ENCODE data around the gene TGFA.
"Not testable (repeated sequence)": the region's sequence is repeated elsewhere in the genome, so short reads cannot be mapped to it uniquely, and the experiment has no call there.

The TGFA gene

DNA sequence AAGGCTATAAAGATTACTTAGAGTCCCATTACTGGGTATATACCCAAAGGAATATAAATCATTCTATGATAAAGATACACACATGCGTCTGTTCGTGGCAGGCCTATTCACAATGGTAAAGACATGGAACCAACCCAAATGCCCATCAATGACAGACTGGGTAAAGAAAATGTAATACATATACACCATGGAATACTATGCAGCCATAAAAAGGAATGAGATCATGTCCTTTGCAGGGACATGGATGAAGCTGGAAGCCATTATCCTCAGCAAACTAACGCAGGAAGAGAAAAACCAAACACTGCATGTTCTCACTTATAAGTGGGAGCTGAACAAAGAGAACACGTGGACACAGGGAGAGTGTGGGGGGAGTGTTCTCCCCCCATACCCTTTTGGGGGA lies 87.0 kb downstream of the TGFA start:
- DNase-seq (ENCODE audit: low read depth in 2 of 3, low spot score in 2 of 3), result not testable (repeated sequence)

DNA sequence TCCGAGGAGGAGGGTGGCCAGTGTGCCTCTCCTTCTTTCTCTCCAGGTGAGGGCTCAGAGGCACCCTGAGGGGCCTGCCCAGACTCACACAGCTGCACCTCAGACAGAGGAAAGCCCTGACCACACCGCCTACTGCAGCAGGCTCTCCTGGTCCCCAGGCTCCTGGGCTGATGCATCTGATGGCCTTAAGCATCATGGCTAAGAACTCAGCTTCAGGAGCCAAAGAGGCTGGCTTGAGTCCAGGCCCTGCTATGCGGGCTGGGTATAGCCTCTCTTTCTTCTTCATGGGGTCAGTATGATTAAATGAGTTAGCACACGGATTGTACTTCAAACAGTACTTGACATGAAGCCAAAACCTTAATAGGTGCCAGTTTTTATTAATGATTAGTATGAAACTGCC lies 89.6 kb downstream of the TGFA start:
- no peak for DNase-seq (ENCODE audit: low read depth in 2 of 3, low spot score in 2 of 3)

DNA sequence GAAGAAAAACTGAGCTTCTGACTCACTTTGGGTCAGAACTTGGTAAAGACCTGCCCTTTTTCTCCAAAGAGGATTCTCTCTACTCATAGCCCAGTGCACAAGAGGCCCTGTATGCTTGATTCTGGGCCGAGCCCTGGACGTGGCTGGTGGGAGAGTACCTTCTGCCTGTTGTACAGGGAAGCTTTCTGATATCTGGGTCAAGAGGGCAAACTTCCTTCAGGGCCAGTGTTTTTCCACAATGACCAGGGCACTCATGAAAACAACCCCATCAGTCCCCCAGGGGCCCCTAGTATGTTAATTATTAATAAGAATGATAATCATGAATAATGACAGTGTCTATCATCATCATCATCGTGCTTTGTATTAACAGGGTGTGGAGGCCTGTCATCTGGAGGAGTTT lies 90.0 kb downstream of the TGFA start:
- DNase-seq (ENCODE audit: low read depth in 2 of 3, low spot score in 2 of 3), result no peak

DNA sequence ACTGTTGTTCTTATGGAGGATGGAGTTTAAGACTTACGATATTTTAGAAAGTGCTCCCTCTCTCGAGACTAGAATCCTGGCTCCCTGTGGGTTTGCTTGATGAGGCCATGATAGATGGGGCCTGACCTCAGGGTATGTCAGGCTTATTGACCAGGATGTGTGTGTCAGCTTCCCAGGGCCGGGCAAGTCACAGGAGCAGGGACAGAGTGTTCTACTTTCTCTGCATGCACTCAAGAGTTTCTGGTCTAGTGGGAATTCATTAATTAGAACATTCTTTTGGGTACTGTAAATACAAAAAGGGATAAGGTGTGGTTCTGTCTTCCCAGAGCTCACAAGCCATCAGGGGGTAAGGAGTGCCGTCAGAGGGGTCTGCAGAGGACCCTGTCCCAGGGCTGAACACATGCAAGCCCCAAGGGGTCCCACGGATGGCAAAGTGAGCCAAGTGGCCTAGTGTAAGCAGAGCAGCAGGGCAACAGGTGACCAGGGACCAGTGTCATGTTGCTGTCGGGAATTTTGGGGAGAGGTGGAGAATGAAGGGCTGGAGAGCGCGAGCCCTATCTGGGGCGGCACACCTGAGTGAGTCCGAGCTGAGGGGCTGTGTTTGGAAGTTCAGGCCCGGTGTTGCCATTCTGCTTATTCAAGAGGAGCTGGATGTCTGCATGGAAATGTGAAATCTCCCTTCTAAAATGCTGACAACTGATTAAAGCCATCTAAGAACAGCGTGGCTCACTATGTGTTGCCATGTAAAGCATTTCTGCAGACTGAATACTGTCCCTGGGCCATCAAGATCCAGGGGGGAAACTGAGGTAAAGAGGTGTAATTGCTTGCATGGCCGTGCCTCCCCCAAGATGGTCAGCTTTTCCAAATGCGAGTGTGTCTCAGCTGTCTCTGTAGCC lies 91.4 kb downstream of the TGFA start:
- no peak for DNase-seq (ENCODE audit: low read depth in 2 of 3, low spot score in 2 of 3)

DNA sequence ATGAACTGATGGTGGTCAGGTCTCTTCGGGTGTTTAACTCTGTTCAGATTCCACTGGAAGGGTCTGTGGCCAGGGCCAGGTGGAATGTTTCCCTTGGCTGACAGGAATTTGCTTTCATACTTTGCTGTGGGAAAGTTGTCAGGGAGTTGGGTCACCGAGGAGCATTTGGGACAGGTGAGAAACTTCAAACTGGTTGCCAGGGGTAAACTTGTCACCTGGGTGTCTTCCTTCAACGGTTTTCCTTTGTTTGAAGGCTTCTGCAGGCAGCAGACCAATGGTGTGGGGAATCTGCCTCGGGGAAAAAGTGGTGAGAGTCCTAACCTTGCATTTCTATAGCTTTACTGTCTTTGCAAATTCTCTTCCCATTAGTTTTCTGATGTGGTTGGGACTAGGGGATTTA lies 92.2 kb downstream of the TGFA start:
- DNase-seq (ENCODE audit: low read depth in 2 of 3, low spot score in 2 of 3), result no peak

DNA sequence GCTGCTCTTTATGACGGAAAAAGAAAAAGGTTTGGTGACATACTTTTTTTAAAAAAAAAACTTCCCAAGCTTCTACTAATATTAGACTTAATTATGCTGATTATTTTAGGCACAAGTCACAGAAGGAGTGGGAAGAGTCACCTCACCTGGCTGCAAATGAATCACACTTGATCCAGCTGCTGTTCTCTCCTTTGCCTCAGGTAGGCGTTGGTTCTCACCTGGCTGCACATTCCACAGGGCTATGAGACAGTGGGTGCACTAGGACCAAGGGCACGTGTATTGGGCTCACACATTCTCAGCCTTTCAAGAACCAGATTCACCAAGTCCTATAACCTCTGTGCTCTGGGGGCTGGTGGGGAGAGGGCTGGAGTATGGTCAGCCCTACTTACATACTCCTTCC lies 93.3 kb downstream of the TGFA start:
- DNase-seq (ENCODE audit: low read depth in 2 of 3, low spot score in 2 of 3), result no peak

DNA sequence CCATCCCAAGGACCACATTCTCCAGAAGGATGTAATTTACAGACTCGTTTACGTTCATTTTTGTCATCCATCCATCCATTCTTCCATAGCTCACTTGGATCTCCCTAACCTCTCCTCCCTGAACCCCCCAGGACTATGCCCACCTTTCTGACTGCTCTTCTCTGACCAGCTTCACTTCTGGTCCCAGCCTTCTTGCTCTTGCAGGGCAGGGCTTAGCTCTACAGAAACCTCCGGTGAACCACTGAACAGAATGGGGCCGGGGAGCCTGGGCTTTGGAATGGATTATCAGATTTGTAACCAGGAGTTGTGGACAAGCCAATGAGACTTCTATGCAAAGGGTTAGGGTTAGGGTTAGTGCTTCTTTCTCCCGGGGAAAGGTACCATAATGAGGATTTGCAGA lies 95.0 kb downstream of the TGFA start:
- DNase-seq (ENCODE audit: low read depth in 2 of 3, low spot score in 2 of 3), result no peak

DNA sequence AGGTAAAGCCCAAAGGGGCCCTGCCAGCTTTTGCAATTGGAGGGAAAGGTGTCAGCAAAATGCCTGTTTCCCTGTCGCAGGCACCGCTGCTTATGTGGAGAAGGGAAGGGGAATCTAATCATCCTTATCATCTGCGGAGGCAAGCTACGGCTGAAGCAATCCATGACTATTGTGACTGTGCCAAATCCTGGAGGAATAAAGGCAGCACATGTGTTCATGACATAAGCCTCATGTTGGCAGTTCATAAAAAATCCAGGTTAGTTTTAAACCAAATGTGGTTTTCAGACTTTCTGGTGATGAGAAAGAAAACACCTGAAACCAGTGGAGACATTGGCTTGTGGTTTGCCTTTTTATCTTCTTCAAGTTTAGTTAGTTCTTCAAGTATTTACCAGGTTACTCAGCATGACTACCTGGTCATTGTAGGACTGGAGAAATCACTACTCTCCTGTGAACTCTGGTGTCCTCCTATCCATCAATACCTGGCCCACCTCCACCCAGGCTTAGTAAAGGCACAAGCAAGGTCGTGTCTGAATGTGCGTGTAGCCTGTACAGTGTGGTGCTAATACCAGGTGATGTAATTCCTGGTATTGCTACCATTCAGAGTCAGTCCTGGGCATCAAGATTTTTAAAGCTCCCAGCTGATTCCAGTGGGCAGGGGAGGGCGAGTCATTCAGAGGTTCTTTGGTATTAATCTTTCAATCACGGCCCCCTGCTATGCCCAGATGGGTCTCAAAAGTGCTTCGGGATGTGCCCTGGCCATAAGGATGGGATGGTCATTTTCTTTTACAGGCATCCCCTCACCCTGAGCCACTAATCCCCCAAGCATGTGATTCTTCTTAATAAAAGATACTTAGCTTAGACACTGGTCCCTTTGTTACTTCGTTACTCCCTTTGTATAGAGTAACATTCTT lies 96.8 kb downstream of the TGFA start:
- DNase-seq (ENCODE audit: low read depth in 2 of 3, low spot score in 2 of 3), result no peak

DNA sequence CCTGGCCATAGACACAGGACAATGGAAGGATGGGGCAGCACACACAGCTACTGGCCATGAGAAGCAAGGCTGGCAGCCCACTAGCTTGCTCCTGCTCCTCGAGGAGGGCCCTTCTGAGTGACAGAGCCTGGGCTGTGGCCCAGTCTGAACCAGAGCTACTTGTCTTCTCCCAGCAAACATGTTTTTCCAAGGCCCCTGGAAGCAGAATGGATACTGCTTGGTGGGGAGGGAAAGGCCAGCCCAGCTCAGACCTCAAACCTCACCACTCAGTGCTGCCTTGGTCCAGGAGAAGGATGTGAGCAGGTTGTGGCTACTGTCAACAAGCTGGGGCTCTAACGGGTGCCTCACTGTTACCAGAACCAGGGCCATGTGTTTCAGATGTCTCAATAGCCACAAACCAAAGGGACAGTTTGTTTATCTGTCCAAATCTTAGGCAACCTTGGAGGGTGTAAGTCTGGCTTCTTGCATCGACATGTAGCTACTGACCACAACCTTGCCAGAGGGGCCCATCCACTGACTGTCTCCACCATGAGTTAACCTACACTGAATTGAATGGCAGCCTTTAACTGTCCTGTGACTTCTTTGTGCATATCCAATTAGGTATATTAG lies 98.6 kb downstream of the TGFA start:
- DNase-seq (ENCODE audit: low read depth in 2 of 3, low spot score in 2 of 3), result no peak

DNA sequence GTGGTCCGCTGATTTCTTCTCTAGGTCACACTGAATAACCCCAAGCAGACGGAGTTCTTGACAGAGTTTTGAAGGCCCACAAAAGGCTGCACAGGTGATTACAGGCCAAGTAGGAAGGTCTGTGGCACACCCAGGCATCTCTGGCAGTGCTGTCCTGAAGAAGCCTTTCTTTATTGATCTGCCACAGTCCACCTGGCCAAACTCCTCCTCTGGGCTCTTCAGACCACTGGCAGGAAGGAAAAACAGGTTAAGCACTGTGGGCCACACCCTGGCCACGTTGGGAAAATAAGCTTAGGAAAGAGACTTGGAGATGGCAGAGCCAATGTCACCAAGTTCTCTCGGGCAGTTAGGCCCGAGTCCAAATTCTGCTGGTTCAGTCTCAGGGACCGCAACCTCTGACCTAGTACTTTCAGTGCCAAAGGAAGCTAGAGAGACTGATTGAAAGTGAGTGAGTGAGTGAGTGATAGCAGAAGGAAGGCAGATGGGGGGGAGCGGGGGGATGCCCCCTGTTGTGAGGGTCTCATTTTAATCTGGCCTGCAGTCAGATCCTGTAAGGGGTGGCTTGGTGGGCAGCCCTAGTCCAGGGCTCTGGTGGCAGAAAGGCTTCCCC lies 102.9 kb downstream of the TGFA start:
- DNase-seq (ENCODE audit: low read depth in 2 of 3, low spot score in 2 of 3), result no peak

DNA sequence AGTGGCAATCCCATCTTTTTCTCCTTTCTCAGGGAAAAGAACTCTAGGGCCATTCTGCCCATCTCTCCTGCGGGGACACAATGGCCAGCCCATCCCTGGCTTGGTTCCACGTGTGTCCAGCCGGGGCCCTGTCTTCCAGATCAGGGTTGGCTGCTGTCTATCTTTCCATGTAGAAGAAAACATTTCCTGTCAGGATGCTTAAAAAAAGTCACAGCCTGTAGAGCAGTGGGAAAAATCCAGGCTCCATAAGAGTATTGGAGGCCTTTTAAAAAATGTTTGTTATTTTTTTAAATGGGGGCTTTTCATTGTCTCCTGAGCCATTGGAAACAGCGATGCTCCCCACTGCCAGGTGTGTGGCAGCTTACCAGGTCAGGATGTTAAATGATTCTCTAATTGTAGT lies 105.6 kb downstream of the TGFA start:
- DNase-seq (ENCODE audit: low read depth in 2 of 3, low spot score in 2 of 3), result no peak

DNA sequence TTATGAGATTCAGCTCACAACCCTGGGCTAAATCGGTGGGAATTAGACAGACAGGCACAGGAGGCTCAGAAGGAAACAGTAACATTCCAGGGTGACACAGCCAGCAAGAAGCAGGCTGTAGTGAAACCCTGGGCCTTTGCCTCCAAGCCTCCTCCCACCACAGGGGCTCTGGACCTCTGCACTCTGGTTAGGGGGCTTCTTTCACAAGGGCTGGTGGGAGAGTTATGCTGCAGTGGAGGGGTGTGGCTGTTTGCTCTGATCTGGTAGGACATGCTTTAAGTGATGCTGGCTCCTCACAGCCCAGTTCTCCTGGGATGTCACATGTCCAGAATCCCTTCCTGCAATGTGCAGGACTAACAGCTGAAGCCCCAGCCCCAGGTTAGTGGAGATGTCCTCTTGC lies 109.9 kb downstream of the TGFA start:
- no peak for DNase-seq (ENCODE audit: low read depth in 2 of 3, low spot score in 2 of 3)

DNA sequence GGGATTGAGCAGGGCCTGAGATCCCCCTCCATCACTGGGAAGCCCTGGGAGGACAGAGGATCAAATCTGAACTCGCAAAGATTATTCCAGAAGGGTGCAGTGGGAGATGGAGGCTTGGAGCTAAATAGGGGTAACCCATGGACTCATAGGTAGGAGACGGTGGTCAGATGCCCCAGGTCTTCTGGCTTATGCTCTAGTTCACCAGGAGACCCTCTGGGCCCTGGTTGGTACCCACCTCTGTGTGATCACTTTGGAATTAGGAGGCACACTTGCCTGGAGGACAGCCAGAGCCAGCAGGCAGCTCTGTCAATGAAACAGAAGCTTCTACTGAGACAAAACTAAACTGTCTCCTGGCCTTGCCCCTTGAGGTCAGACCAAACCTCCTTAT lies 110.6 kb downstream of the TGFA start:
- no peak for DNase-seq (ENCODE audit: low read depth in 2 of 3, low spot score in 2 of 3)

DNA sequence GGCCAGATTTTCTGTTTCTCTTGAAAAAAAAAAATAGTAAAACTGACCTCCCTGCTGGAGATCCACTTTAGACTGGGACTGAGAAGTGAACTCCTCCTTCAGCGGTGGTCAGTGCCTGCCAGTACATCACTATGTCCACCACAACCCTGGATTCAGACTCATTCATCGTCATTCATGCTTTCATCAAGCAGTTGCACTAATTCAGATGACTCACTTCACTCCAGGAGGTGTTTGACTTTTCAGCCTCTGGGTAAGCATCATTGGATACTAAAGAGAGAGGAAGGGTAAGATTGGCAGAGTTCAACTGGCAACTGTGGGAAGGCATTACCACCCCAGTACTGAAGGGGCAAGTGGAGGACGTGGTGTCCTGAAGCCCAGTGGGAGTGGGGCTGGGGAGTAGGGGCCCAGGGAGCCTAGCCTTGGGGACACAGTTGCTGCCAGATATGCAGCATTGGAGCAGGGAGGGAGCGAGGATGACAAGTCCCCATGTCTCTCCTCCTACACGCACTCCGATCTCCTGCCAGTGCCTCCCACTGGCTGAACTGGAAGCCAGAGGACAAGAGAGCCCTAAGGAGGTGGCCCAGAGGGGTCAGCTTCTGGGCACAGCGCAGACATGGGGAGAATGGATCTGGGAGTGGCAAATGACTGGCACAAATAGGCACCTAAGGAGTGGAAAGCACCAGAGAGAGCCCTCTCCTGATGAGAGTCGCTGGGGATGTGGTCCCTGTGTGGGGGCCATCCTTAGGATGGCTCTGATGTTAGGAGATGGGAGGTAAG lies 111.1 kb downstream of the TGFA start:
- no peak for DNase-seq (ENCODE audit: low read depth in 2 of 3, low spot score in 2 of 3)

DNA sequence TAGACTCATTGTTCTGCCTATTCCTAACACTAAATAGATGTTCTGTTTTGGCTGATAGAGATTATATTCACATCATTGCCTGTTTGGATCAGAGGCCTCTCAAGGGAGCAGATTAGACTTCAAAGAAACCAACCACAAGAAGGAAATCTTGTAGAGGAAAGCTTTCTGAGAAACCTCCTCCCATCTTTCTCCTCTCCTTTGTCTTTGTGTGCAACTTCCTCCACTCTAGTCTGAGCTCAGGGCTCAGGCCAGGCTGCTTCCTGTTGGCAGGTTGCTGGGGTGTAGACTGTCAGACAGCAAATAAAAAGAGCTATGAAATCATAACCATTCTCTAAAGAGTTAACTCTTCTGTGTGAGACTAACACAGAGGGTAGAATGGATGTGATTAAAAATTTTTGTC lies 113.0 kb downstream of the TGFA start:
- DNase-seq (ENCODE audit: low read depth in 2 of 3, low spot score in 2 of 3), result no peak

DNA sequence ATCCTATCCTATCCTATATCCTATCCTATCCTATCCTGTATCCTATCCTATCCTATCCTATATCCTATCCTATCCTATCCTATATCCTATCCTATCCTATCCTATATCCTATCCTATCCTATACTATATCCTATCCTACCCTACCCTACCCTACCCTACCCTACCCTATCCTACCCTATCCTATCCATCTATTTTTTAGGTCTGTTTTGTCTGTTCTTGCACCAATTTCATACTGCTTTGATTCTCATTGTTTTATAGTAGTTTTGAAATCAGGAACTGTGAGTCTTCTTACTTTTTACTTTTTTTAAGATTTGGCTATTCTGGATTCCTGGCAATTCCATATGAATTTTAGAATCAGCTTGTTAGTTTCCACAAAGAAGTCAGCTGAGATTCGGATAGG lies 118.5 kb downstream of the TGFA start:
- no peak for DNase-seq (ENCODE audit: low read depth in 2 of 3, low spot score in 2 of 3)

DNA sequence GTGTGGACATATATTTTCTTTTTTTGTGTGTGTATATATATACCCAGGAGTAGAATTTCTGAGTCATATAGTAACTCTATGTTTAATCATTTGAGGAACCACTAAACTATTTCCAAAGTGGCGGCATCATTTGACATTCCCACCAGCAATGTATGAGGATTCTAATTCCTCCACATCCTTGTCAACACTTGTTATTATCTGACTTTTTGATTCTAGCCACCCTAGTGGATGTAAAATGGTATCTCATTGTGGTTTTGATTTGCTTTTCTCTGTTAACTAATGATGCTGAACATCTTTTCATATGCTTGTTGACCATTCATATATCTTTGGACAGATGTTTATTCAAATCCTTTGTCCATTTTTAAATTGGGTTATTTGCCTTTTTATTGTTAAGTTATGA lies 120.3 kb downstream of the TGFA start:
- DNase-seq (ENCODE audit: low read depth in 2 of 3, low spot score in 2 of 3), result no peak

DNA sequence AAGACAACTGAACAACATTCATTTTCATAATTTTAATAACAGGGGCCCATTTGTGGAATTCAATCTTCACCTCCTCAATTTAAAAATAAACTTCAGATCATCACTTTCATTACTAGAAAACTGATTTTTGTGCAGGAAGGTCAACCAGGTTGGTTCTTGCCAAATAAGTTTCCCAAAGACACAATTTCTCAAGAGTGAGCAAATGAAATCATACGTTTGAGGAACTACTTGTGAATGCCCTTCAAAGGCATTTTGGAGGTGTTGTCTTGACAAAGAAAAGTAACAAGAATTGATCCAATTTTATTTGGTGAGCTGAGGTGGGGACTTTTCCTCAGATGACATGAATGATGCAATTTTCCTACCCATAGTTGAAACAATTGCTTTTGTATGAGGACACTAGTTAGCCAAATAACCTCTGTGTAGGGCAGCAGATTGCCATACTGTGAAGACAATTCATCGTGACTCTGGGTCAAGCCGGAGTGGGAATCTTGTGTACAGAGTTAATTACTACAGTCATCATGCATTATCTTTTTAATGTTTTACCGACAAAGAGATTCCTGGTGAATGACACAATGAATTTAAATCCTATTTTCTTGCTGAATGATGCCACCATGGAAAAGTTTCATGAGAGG lies 121.8 kb downstream of the TGFA start:
- no peak for DNase-seq (ENCODE audit: low read depth in 2 of 3, low spot score in 2 of 3)

DNA sequence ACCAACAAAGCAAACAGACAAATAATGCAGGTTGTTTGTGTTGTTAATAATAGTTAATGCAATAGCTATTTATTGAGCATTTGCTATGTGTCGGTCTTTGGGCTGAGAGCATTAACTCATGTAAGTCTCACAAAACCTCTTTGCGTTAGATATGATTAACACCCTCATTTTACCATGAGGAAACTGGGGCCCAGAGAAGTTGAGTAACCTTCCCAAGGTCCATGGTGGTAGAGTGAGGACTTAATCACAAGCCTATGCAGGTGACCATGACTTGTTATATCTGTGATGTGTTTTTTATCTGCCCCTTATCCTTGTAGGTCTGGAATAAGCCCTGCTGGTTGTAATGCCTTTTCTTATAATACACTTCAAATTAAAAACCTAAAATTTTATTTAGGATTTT lies 127.3 kb downstream of the TGFA start:
- DNase-seq (ENCODE audit: low read depth in 2 of 3, low spot score in 2 of 3), result no peak

DNA sequence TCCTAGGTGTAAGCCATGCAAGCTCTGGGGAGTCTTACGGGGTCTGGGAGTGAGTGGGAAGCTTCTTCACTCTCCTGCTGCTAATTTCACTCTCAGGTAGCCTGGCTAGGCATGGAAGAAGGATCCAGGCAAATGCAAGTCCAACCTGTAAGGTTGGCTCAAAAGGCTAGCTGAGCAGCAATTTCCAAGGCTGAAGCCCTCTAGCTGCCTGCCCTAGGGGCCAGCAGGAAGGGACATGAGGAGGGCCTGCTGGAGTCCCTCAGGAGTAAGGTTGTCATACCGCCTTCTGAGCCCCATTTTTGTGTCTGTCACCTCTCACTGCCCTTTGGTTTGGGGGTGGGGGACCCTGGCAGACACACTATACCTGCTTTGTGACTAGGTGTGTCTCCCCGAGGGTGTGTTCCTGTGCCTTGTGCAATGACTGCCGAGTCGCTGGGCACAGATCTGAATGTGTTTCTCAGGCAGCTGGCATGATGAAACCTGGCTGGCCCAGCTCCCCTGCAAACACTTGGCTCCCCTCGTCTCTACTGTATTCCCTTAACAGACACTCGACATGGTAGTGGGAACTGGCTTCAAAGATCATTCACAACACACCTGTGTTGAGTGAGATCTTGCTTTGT lies 127.8 kb downstream of the TGFA start:
- DNase-seq (ENCODE audit: low read depth in 2 of 3, low spot score in 2 of 3), result no peak
